Measurements from ENCODE around the gene SAXO2. TPM values are rescaled to one million over a fixed set of nuclear protein-coding genes. Genes with fewer than 3 reads are reported as not detected.
"Not testable (repeated sequence)": the region's sequence is repeated elsewhere in the genome, so short reads cannot be mapped to it uniquely, and the experiment has no call there.

SAXO2 gene
- polyA plus RNA-seq, 3 donors, result not detected

GRCh38 chr15:82317091-82317489, 54.5 kb downstream of the SAXO2 start:
- Histone ChIP-seq H3K27ac (ENCODE audit: low read depth in 1 of 2, low read length in 2 of 2) (no peak overlapping the region), H3K4me3 (replicated peaks in 1 of 3; ENCODE audit: low read depth in 2 of 3, low read length in 3 of 3) (no peak overlapping the region), H3K4me1 (ENCODE audit: control insufficient read depth in 1 of 2, insufficient read depth in 2 of 2, low read length in 2 of 2) (no peaks in the 10 kb centered on the region), H2AFZ (ENCODE audit: insufficient read depth, low read depth, low read length, poor library complexity, severe bottlenecking) (no peak overlapping the region), H3K27me3 (ENCODE audit: control insufficient read depth in 2 of 2, insufficient read depth in 2 of 2, low read length in 2 of 2) (no peaks in the 10 kb centered on the region), H3K9me3 (replicated peaks in 1 of 2; ENCODE audit: control insufficient read depth in 1 of 2, insufficient read depth in 1 of 2, low read length in 2 of 2) (no peaks in the 10 kb centered on the region), H4K20me1 (ENCODE audit: insufficient read depth, low read length) (no peaks in the 10 kb centered on the region), H3K36me3 (replicated peaks in 1 of 2; ENCODE audit: control insufficient read depth in 1 of 2, insufficient read depth in 2 of 2, low read length in 2 of 2) (no peaks in the 10 kb centered on the region), H3K4me2 (replicated peaks; ENCODE audit: extremely low read depth, low read length, poor library complexity, severe bottlenecking) (no peak overlapping the region), H3K79me2 (ENCODE audit: insufficient read depth, low read length) (no peaks in the 10 kb centered on the region), H3K9ac (ENCODE audit: insufficient read depth, low read length, poor library complexity, severe bottlenecking) (no peak overlapping the region)
- no peak for DNase-seq
- intact Hi-C loops (cut with micrococcal nuclease), result no loop called here
- Mint-ChIP-seq H3K4me1 (no peaks in the 10 kb centered on the region), H3K27ac (no peak overlapping the region), H3K4me3 (no peak overlapping the region), H3K36me3 (no peaks in the 10 kb centered on the region), H3K9me3 (no peaks in the 10 kb centered on the region), H3K27me3 (ENCODE audit: low read depth in 3 of 3) (peaks cover 0 to 5% (median 1%) of the 10 kb centered on the region in 3 donors)
- TF ChIP-seq, protein P1, sequence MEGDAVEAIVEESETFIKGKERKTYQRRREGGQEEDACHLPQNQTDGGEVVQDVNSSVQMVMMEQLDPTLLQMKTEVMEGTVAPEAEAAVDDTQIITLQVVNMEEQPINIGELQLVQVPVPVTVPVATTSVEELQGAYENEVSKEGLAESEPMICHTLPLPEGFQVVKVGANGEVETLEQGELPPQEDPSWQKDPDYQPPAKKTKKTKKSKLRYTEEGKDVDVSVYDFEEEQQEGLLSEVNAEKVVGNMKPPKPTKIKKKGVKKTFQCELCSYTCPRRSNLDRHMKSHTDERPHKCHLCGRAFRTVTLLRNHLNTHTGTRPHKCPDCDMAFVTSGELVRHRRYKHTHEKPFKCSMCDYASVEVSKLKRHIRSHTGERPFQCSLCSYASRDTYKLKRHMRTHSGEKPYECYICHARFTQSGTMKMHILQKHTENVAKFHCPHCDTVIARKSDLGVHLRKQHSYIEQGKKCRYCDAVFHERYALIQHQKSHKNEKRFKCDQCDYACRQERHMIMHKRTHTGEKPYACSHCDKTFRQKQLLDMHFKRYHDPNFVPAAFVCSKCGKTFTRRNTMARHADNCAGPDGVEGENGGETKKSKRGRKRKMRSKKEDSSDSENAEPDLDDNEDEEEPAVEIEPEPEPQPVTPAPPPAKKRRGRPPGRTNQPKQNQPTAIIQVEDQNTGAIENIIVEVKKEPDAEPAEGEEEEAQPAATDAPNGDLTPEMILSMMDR (IDR thresholded peaks at IDR 0.05), result no peak
- 94% methylated on average over 5 of the region's 12 CpGs for WGBS (ENCODE audit: insufficient coverage)

DNA sequence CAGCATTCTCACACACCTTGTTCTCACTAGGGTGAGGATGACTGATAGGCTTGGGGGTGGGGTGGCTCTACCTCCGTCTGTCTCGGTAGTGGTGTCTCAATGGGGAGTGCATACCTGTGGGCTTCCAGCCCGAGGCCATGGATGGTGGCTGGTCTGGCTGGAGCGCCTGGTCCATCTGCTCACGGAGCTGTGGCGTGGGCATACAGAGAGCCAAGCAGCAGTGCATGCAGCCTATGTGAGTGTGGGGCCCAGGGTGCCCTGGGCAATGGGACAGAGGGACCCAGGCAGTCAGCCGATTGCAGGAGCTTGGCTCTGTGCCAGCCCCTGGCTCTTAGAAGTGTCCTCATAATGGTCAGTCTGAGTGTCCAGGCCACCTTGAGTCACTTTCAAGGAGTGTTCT, 54.9 kb downstream of the SAXO2 start:
- intact Hi-C loops (cut with micrococcal nuclease); H3K27me3 Mint-ChIP-seq (ENCODE audit: low read depth in 3 of 3); H4K20me1 ChIP-seq (ENCODE audit: insufficient read depth, low read length); H3K79me2 ChIP-seq (ENCODE audit: insufficient read depth, low read length); H3K27ac Mint-ChIP-seq; H3K4me3 Mint-ChIP-seq; H3K4me2 ChIP-seq (replicated peaks; ENCODE audit: extremely low read depth, low read length, poor library complexity, severe bottlenecking); H3K27me3 ChIP-seq (ENCODE audit: control insufficient read depth in 2 of 2, insufficient read depth in 2 of 2, low read length in 2 of 2); H3K9me3 ChIP-seq (replicated peaks in 1 of 2; ENCODE audit: control insufficient read depth in 1 of 2, insufficient read depth in 1 of 2, low read length in 2 of 2); H3K36me3 Mint-ChIP-seq; H2AFZ ChIP-seq (ENCODE audit: insufficient read depth, low read depth, low read length, poor library complexity, severe bottlenecking); H3K36me3 ChIP-seq (replicated peaks in 1 of 2; ENCODE audit: control insufficient read depth in 1 of 2, insufficient read depth in 2 of 2, low read length in 2 of 2); H3K4me1 Mint-ChIP-seq; H3K9me3 Mint-ChIP-seq; H3K4me3 ChIP-seq (replicated peaks in 1 of 3; ENCODE audit: low read depth in 2 of 3, low read length in 3 of 3); H3K9ac ChIP-seq (ENCODE audit: insufficient read depth, low read length, poor library complexity, severe bottlenecking); DNase-seq; H3K27ac ChIP-seq (ENCODE audit: low read depth in 1 of 2, low read length in 2 of 2); H3K4me1 ChIP-seq (ENCODE audit: control insufficient read depth in 1 of 2, insufficient read depth in 2 of 2, low read length in 2 of 2): not testable (repeated sequence)
- 78% methylated on average over 7 of the region's 7 CpGs for WGBS (ENCODE audit: insufficient coverage)

- H3K79me2 ChIP-seq (ENCODE audit: insufficient read depth, low read length); DNase-seq; H3K4me3 ChIP-seq (replicated peaks in 1 of 3; ENCODE audit: low read depth in 2 of 3, low read length in 3 of 3); H3K36me3 Mint-ChIP-seq; H2AFZ ChIP-seq (ENCODE audit: insufficient read depth, low read depth, low read length, poor library complexity, severe bottlenecking); H3K4me1 ChIP-seq (ENCODE audit: control insufficient read depth in 1 of 2, insufficient read depth in 2 of 2, low read length in 2 of 2); H3K27ac ChIP-seq (ENCODE audit: low read depth in 1 of 2, low read length in 2 of 2); H3K9me3 Mint-ChIP-seq; H3K9ac ChIP-seq (ENCODE audit: insufficient read depth, low read length, poor library complexity, severe bottlenecking); intact Hi-C loops (cut with micrococcal nuclease); H3K4me3 Mint-ChIP-seq; H3K27me3 ChIP-seq (ENCODE audit: control insufficient read depth in 2 of 2, insufficient read depth in 2 of 2, low read length in 2 of 2); H3K27ac Mint-ChIP-seq; H3K4me2 ChIP-seq (replicated peaks; ENCODE audit: extremely low read depth, low read length, poor library complexity, severe bottlenecking); H3K36me3 ChIP-seq (replicated peaks in 1 of 2; ENCODE audit: control insufficient read depth in 1 of 2, insufficient read depth in 2 of 2, low read length in 2 of 2); H3K27me3 Mint-ChIP-seq (ENCODE audit: low read depth in 3 of 3); H4K20me1 ChIP-seq (ENCODE audit: insufficient read depth, low read length); H3K4me1 Mint-ChIP-seq; H3K9me3 ChIP-seq (replicated peaks in 1 of 2; ENCODE audit: control insufficient read depth in 1 of 2, insufficient read depth in 1 of 2, low read length in 2 of 2): not testable (repeated sequence)
- 100% methylated on average over 6 of the region's 8 CpGs for WGBS (ENCODE audit: insufficient coverage)
These were observed 55.7 kb downstream of the SAXO2 start for GRCh38 chr15:82318281-82318680.

GRCh38 chr15:82319522-82320278, 57.1 kb downstream of the SAXO2 start:
- H3K36me3 ChIP-seq (replicated peaks in 1 of 2; ENCODE audit: control insufficient read depth in 1 of 2, insufficient read depth in 2 of 2, low read length in 2 of 2); H3K9me3 Mint-ChIP-seq; H3K9ac ChIP-seq (ENCODE audit: insufficient read depth, low read length, poor library complexity, severe bottlenecking); H3K36me3 Mint-ChIP-seq; H3K27me3 Mint-ChIP-seq (ENCODE audit: low read depth in 3 of 3); intact Hi-C loops (cut with micrococcal nuclease); H3K27ac ChIP-seq (ENCODE audit: low read depth in 1 of 2, low read length in 2 of 2); H3K4me3 ChIP-seq (replicated peaks in 1 of 3; ENCODE audit: low read depth in 2 of 3, low read length in 3 of 3); H3K27me3 ChIP-seq (ENCODE audit: control insufficient read depth in 2 of 2, insufficient read depth in 2 of 2, low read length in 2 of 2); H2AFZ ChIP-seq (ENCODE audit: insufficient read depth, low read depth, low read length, poor library complexity, severe bottlenecking); H3K27ac Mint-ChIP-seq; H3K4me1 ChIP-seq (ENCODE audit: control insufficient read depth in 1 of 2, insufficient read depth in 2 of 2, low read length in 2 of 2); H4K20me1 ChIP-seq (ENCODE audit: insufficient read depth, low read length); H3K9me3 ChIP-seq (replicated peaks in 1 of 2; ENCODE audit: control insufficient read depth in 1 of 2, insufficient read depth in 1 of 2, low read length in 2 of 2); H3K4me1 Mint-ChIP-seq; H3K4me3 Mint-ChIP-seq; H3K79me2 ChIP-seq (ENCODE audit: insufficient read depth, low read length); H3K4me2 ChIP-seq (replicated peaks; ENCODE audit: extremely low read depth, low read length, poor library complexity, severe bottlenecking); DNase-seq: not testable (repeated sequence)
- 100% methylated on average over 4 of the region's 19 CpGs for WGBS (ENCODE audit: insufficient coverage)
